SKM-1 treated with dmso at 0.1 percent for 144 hours (cell line): ENCODE results near the gene RNF38.
"Not testable (repeated sequence)": the region's sequence is repeated elsewhere in the genome, so short reads cannot be mapped to it uniquely, and the experiment has no call there.

Experiments used
- DNase-seq: peaks from one replicate; lab custom pipeline; 2025; ENCODE audit not compliant: unreplicated experiment; lab: John Stamatoyannopoulos, UW

RNF38 gene

GRCh38 chr9:36336131-36336907 is 63.8 kb downstream of the RNF38 start:
- no peak for DNase-seq

GRCh38 chr9:36332006-36332405 is 68.1 kb downstream of the RNF38 start:
- no peak for DNase-seq

- DNase-seq, result peak; percentile 61
Measured at GRCh38 chr9:36328798-36329411, 71.2 kb downstream of the RNF38 start.

DNA sequence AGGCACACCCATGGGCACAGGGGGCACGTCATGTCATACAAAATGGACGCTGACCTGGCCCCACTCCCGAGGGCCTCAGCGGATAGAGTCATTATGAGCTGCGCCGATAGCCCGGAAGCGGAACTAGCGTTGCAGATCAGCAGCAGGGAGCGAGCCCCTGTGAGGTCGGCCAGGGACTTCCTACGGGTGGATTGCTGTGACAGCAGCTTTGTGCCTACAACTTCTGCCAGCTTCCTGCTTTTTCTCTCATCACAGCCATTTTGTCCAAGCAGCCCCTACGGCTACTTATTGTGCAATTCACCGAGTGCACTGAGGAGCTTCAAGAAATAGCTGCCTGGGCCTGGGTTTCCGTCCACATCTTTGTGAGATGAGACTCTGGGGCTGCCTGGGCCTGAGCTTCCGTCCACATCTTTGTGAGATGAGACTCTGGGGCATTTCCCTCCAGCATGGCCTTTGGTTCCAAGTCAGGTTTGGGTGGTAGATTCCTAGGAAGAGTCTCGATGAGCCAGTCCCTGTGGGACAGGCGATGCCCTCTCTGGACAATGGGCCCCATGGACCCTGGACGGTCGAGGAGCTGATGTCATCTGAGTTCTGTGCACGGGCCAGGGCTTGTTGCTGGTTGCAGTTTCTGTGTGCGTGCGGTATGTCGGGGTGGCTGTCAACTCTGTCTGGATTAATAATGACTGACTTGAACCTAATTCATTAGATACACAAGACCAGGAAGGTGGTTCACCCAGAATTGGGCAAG is 74.8 kb downstream of the RNF38 start:
- no peak for DNase-seq

DNA sequence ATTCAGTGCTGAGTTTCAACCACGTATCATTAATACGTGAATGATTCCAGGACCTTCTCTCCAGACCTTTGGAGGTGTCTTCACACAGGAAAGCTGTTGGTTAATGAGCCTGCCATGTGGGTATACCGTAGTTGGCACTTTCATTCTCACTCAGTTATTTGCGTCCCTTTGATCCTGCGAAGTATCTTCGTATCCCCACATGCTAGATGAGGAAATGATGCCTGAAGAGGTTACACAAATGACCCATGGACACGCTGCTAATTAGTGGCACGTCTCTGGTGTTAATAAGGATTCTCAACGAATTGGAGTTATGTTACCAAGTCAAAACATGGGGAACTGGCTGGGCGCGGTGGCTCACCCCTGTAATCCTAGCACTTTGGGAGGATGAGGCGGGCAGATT is 76.1 kb downstream of the RNF38 start:
- no peak for DNase-seq

DNA sequence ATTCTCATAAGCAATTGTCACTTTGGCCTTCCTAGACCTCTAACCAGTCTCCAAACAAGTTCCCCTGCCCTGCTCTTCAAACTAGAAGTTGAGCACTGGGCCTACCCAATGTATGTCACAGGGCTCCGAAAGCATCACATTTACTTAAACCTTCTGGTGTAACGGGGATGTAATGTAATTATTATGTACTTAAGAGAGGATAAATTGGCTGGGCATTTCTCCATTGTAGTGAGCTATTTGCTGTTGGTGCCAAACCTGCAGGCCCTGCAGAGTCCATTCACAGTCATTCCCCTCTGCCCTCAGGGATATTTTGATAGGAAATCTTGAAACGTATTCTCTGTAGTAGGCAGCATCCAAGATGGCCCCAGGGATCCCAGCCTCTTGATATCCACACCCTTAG is 77.6 kb downstream of the RNF38 start:
- DNase-seq, result no peak

DNA sequence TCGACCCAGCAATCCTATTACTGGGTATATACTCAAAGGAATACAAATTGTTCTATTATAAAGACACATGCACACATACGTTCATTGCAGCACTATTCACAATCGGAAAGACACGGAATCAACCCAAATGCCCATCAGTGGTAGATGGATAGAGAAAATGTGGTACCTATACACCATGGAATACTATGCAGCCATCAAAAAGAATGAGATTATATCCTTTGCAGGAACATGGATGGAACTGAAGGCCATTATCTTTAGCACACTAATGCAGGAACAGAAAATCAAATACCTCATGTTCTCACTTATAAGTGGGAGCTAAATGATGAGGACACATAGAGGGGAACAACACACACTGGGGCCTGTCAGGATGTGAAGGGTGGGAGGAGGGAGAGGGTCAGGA is 78.2 kb downstream of the RNF38 start:
- not testable (repeated sequence) for DNase-seq

- no peak for DNase-seq
Measured at GRCh38 chr9:36320466-36320865, 79.6 kb downstream of the RNF38 start.

DNA sequence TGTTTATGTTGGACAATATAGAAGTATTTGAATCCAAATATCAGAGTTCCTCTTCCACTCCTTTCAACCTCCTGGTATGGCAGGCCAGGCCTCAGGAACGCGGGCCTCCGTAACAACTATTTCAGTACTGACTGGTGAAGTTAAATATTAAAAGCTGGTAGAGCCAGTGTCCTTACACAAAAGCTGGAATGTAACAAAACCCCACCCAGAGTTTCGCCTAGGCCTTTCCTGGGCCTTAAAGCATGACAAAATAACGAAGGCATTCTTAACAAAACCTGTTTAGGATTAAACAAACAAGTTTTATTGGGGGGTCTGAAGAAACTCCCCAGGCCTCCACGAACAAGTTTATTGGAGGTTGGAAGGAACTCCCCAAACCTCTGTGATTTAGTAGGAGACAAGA is 80.3 kb downstream of the RNF38 start:
- DNase-seq, result no peak

DNA sequence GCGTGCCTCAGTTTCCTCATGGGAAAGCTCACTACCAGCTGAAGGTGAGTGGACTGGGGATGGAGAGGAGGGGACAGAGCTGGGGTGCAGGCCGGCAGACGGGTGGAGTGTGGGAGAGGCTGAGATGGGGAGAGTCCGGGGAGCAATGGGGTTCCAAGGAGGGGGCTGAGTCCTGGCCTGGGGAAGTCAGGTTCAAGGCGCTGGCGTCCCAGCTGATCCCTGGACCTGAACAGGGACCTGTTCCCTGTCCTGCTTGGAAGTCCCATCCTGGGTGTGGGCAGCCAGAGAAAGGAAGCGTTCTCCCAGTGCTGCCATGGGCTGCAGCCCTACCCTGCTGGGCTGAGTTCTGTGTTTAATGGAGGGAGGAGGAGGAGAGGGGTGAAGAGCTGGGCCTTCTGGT is 80.9 kb downstream of the RNF38 start:
- no peak for DNase-seq

GRCh38 chr9:36318212-36318802 is 81.8 kb downstream of the RNF38 start:
- no peak for DNase-seq

DNA sequence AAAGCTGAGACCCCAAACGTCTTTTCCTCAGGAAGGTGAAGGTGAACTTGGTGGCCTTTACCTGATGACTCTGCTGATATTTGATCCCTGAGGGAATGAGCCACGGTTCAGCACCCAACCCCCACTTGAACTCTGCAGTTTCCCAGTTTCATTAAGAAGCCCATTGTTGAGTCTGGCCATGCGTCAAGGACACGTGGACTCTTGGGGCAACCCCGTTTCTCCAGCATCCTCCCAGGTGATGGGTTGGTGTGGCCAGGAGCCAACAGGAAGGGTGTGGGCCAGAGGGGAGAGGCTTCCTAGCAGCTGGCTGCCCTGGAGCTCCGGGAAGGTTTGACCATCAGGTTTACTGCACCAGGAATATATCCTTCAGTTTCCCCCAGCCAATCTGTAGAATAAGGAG is 82.3 kb downstream of the RNF38 start:
- DNase-seq, result no peak

DNA sequence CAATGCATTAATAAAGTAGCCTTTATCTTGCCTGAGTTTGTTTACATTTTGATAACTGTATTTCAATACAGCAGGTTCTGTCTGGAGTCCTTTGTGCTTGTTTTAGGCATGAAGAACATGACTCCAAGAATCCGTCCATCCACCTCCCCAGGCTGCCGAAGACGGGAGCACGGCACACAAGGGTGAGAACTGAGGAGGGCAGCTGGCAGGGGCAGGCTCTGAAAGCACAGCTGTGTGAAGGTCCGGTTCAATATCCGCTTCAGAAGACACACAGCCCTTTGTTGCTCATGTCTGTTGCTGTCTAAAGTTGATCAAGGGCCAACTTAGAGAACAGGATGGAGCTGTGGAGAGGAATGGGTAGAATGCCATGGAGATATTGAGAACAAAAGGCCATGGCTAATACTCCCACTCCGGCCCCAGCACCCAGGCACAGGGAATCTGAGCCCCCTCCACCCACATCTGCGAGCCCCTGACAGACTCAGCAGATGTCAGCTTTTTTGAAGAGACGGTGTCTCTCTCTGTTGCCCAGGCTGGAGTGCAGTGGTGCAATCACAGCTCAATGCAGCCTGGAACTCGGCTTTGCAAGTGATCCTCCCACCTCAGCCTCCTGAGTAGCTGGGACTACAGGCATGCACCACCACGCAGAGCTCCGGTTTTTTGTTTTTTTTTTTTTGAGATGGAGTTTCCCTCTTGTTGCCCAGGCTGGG is 83.3 kb downstream of the RNF38 start:
- DNase-seq, result no peak

- no peak for DNase-seq
Measured at GRCh38 chr9:36316049-36316448, 84.0 kb downstream of the RNF38 start.

DNA sequence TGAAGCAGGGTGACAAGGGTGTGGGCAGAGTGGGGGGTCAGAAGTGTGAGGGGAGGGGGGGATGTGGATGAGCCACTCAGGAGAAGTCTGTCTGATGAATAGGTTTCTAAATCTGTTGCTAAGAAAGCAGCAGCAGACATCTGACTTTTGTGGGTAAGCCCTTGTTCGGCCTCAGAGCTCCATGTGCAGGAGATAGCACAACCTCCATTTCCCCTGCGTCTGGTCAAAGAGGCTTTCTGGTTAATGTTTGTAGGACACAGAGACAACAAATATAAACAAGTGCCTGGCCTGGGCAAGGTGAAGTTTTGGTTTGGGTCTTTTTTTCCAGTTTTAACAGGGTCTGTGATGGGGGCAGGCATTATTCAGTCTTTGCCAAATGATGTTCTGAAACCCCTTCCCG is 84.8 kb downstream of the RNF38 start:
- DNase-seq, result no peak

DNA sequence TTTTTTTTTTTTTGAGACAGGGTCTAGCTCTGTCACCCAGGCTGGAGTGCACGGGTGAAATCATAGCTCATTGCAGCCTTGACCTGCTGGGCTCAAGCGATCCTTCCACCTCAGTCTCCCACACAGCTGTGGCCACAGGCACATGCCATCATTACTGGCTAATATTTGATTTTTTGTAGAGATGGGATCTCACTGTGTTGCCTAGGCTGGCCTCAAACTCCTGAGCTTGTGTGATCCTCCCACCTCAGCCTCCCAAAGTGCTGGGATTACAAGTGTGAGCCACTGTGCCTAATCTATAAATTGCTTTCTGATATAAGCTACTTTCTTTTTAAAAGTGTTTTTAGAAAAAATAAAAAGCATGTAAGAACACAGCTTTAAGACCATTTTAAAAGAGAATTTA is 85.3 kb downstream of the RNF38 start:
- no peak for DNase-seq

- no peak for DNase-seq
Measured at GRCh38 chr9:36306471-36307306, 93.4 kb downstream of the RNF38 start.

DNA sequence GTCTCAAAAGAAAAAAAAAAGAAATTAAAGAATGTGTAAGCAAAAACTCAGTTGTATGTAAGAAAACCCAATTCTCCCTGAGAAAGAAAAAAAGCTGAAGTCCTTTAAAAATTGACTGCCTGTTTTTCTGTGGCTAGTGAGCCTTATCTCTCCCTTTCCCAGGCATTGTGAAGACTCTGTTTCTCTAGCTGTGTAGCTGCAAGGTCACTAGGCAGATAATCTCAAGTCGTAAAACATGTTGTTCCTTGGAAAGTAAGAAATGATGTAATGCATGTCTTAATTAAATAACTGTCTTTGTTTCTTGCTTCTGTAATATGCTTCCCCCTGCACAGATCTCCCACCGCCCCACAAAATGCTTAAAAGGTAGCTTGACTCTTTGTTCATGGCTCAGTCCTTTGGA is 95.7 kb downstream of the RNF38 start:
- DNase-seq, result not testable (repeated sequence)

GRCh38 chr9:36301227-36301626 is 98.8 kb downstream of the RNF38 start:
- no peak for DNase-seq

- no peak for DNase-seq
Measured at GRCh38 chr9:36298566-36298965, 101.5 kb downstream of the RNF38 start.
